Measurements from ENCODE around the gene STARD8.
A peak's percentile ranks its signal among the peaks of the same experiment; 100 is the strongest.
"Not testable (repeated sequence)": the region's sequence is repeated elsewhere in the genome, so short reads cannot be mapped to it uniquely, and the experiment has no call there.

STARD8 gene

GRCh38 chrX:68658530-68658929, 11.1 kb downstream of the STARD8 start:
- no peak for DNase-seq

GRCh38 chrX:68659385-68659784, 11.9 kb downstream of the STARD8 start:
- no peak for DNase-seq

- no peak for DNase-seq
Observed at GRCh38 chrX:68659786-68660185, 12.3 kb downstream of the STARD8 start.

- no peak for DNase-seq
Observed at GRCh38 chrX:68660746-68661145, 13.3 kb downstream of the STARD8 start.

GRCh38 chrX:68665502-68665901, 18.0 kb downstream of the STARD8 start:
- DNase-seq, result no peak

- DNase-seq, result no peak
Observed at GRCh38 chrX:68666580-68666979, 19.1 kb downstream of the STARD8 start.

GRCh38 chrX:68669094-68669860, 21.8 kb downstream of the STARD8 start:
- no peak for DNase-seq

- no peak for DNase-seq
Observed at GRCh38 chrX:68669871-68670270, 22.4 kb downstream of the STARD8 start.

- DNase-seq, result no peak
Observed at GRCh38 chrX:68671221-68671620, 23.8 kb downstream of the STARD8 start.

GRCh38 chrX:68672581-68673318, 25.3 kb downstream of the STARD8 start:
- no peak for DNase-seq

- no peak for DNase-seq
Observed at GRCh38 chrX:68675571-68675970, 28.1 kb downstream of the STARD8 start.

GRCh38 chrX:68676335-68676734, 28.9 kb downstream of the STARD8 start:
- no peak for DNase-seq

GRCh38 chrX:68677998-68678397, 30.5 kb downstream of the STARD8 start:
- DNase-seq, result no peak

GRCh38 chrX:68681443-68681941, 34.0 kb downstream of the STARD8 start:
- no peak for DNase-seq

- no peak for DNase-seq
Observed at GRCh38 chrX:68682790-68683189, 35.3 kb downstream of the STARD8 start.

- DNase-seq, result no peak
Observed at GRCh38 chrX:68683580-68683979, 36.1 kb downstream of the STARD8 start.

- no peak for DNase-seq
Observed at GRCh38 chrX:68684291-68684918, 36.9 kb downstream of the STARD8 start.

GRCh38 chrX:68684919-68685304, 37.4 kb downstream of the STARD8 start:
- DNase-seq, result no peak

- DNase-seq, result no peak
Observed at GRCh38 chrX:68685685-68686084, 38.2 kb downstream of the STARD8 start.

- DNase-seq, result peak; percentile 54
Observed at GRCh38 chrX:68686097-68686977, 38.9 kb downstream of the STARD8 start.

- not testable (repeated sequence) for DNase-seq
Observed at GRCh38 chrX:68688931-68689330, 41.5 kb downstream of the STARD8 start.

- DNase-seq, result no peak
Observed at GRCh38 chrX:68690936-68691501, 43.6 kb downstream of the STARD8 start.
